KMS-11 (cell line): ENCODE results near the gene SELENOI.

Experiments
- H2AFZ ChIP-seq: fragments of 200-600 bp; sonication (generic); 2 replicates; pipeline ENCODE4 v1.6.1; 2016; ENCODE audit warnings: antibody characterized with exemption, mixed run types, low read depth
- H3K27ac ChIP-seq: fragments of 200-600 bp; sonication (generic); 2 replicates; pipeline ENCODE4 v1.6.1; 2016; ENCODE audit warnings: mild to moderate bottlenecking, mixed run types
- H3K27me3 ChIP-seq: fragments of 200-600 bp; sonication (generic); 2 replicates; pipeline ENCODE4 v1.6.1; 2017; ENCODE audit warnings: mild to moderate bottlenecking, low read depth, mixed run types, moderate library complexity; ENCODE audit not compliant: insufficient read depth
- H3K36me3 ChIP-seq: fragments of 200-600 bp; sonication (generic); 2 replicates; pipeline ENCODE4 v1.6.1; 2017; ENCODE audit warnings: mild to moderate bottlenecking, mixed run types; ENCODE audit not compliant: insufficient read depth
- H3K4me1 ChIP-seq: fragments of 200-600 bp; sonication (generic); 2 replicates; pipeline ENCODE4 v1.6.1; 2016; ENCODE audit warnings: mild to moderate bottlenecking, low read depth, mixed run types; ENCODE audit not compliant: poor library complexity, severe bottlenecking
- H3K4me2 ChIP-seq: fragments of 200-600 bp; sonication (generic); 2 replicates; pipeline ENCODE4 v1.7.0; 2016; ENCODE audit warnings: mild to moderate bottlenecking, mixed run types
- H3K4me3 ChIP-seq: fragments of 200-600 bp; sonication (generic); IDR thresholded peaks from 2 replicates; pipeline ENCODE4 v1.6.1; 2017; ENCODE audit warnings: low read depth, low read length, mixed read lengths; ENCODE audit not compliant: insufficient read depth
- H3K79me2 ChIP-seq: fragments of 200-600 bp; sonication (generic); 2 replicates; pipeline ENCODE4 v1.6.1; 2016; ENCODE audit warnings: low read depth, mixed run types; ENCODE audit not compliant: insufficient read depth
- H3K9ac ChIP-seq: fragments of 200-600 bp; sonication (generic); 2 replicates; pipeline ENCODE4 v1.6.1; 2016; ENCODE audit warnings: mild to moderate bottlenecking, mixed run types
- H4K20me1 ChIP-seq: fragments of 200-600 bp; sonication (generic); 2 replicates; pipeline ENCODE4 v1.6.1; 2016; ENCODE audit warnings: mild to moderate bottlenecking, mixed run types; ENCODE audit not compliant: insufficient read depth
- CTCF ChIP-seq: fragments of 200-600 bp; sonication (generic); conservative IDR thresholded peaks from 2 replicates; pipeline ENCODE4 v1.6.1; 2017; ENCODE audit warnings: low read depth, mild to moderate bottlenecking, antibody characterized with exemption, low read length, moderate library complexity, mixed read lengths

The SELENOI gene

DNA sequence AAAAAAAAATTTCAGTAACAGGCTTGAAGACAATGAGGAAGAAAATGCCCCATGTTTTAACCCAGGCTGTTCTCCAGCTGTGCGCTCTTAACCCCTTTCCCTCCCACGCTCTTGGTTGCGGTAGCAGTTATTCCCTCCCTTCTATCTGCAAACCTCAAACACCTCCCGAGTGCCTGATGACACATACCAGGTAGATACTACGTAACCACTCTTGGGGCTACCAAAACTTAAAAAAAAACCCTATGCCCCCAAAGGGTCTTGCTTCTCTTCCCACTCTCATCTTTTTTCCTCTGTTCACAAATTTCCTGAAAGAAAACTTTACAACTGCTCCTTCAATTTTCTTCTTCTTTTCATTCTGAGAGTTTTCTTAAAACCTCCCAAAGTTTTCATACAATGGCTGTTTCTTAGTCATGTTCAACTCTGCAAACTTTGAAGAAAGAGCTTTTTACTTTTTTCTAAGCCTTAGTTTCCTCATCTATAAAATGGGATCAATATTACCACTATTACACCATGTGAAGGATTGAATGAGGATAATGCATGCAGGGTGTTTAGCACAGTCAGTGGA is 50.9 kb downstream of the SELENOI start:
- Histone ChIP-seq H4K20me1 (no peaks in the 10 kb centered on the region), H3K4me3 (no peak overlapping the region), H3K4me2 (no peak overlapping the region), H3K27me3 (no peaks in the 10 kb centered on the region), H3K36me3 (no peaks in the 10 kb centered on the region), H3K9ac (no peak overlapping the region), H3K4me1 (peaks cover 23% of the 10 kb centered on the region), H3K27ac (no peak overlapping the region), H3K79me2 (no peaks in the 10 kb centered on the region), H2AFZ (no peak overlapping the region)
- no peak for TF ChIP-seq CTCF

DNA sequence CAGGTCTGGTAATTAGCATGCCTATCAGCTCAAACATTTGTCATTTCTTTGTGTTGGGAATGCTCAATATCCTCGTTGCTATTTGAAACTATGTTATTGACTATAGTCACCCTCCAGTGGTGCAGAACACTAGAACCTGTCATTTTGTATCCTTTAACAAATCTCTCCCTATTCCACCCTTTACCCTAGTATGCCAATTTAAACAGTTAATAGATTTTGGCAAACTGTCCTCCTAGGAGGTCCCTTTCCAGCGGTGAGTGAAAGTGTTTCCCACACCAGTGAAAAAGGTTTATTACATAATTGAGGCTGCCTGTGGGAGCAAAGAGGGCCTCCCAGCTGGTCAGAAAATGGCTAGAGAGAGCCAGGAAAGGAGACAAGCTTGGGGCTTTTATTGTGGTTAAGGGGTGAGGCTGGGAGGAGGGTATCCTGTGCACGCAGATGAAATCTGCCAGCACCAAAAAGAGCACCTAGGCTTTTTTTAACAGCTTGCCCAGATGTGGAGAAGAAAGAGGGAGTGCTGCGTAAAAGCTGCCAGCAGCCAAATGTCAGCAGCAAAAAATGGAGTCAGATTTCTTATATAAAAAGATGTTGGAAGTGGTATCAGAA is 53.9 kb downstream of the SELENOI start:
- Histone ChIP-seq H4K20me1 (no peaks in the 10 kb centered on the region), H3K36me3 (no peaks in the 10 kb centered on the region), H3K4me2 (peak overlapping the region; percentile 22; the same call in 1 of the 2 replicates), H2AFZ (no peak overlapping the region), H3K79me2 (no peaks in the 10 kb centered on the region), H3K27ac (no peak overlapping the region), H3K4me1 (peaks cover 23% of the 10 kb centered on the region), H3K4me3 (no peak overlapping the region), H3K9ac (no peak overlapping the region), H3K27me3 (no peaks in the 10 kb centered on the region)
- no peak for TF ChIP-seq CTCF

- Histone ChIP-seq H3K4me1 (peaks cover 23% of the 10 kb centered on the region), H3K27ac (no peak overlapping the region), H3K4me3 (no peak overlapping the region), H3K9ac (no peak overlapping the region), H4K20me1 (no peaks in the 10 kb centered on the region), H3K27me3 (no peaks in the 10 kb centered on the region), H2AFZ (no peak overlapping the region), H3K4me2 (no peak overlapping the region), H3K79me2 (no peaks in the 10 kb centered on the region), H3K36me3 (no peaks in the 10 kb centered on the region)
- TF ChIP-seq CTCF = no peak
Measured at GRCh38 chr2:26400723-26401122, 54.8 kb downstream of the SELENOI start.

DNA sequence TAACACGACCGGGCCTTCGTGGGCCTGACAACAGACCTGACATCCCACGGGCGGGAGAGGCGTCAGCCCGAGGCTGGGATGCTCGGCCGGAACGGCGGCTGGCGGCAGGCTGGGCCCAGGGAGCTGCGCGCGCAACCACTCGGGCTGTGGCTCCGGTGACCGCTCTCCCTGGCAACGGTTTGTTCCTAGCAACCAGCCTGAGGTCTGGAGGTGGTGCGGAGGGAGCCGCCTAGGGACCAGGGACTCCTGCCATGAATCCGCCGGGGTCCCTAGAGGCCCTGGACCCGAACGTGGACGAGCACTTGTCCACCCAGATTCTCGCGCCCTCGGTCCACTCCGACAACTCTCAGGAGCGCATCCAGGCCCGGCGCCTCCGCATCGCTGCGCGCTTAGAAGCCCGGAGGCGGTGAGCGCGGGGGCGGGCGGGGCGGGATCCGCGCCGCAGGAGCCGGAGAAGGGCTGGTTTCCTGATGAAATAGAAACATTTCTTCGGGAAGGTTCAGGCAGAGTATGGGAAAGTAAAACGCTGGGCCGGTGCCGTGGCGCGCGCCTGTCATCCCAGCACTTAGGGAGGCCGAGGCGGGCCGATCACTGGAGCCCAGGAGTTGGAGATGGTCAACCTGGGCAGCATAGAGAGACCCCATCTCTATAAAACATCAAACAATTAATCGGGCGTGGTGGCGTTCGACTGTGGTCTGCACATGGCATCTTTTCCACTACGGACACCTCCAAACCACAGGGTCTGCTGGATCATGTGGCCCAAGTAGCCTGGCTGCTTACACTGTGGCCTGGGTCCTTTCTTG is 56.0 kb downstream of the SELENOI start, which contains the start of gene DRC1:
DRC1 (plus strand) TSS at position 182 of the 803 bp plus-strand sequence; CDS start at position 252, 70 bp downstream.
- Histone ChIP-seq H3K27ac (no peak within 1 kb of the TSS), H3K4me1 (peaks cover 23% of the 10 kb centered on the region), H3K36me3 (no peaks in the 10 kb centered on the region), H3K9ac (no peak within 1 kb of the TSS), H3K79me2 (no peaks in the 10 kb centered on the region), H3K27me3 (no peaks in the 10 kb centered on the region), H2AFZ (no peak within 1 kb of the TSS), H3K4me3 (no peak within 1 kb of the TSS), H4K20me1 (no peaks in the 10 kb centered on the region), H3K4me2 (no peak within 1 kb of the TSS)
- TF ChIP-seq CTCF = no peak
